SK-N-SH (cell line): ENCODE measurements around the gene PPIL4.

ENCODE experiments used
- CTCF ChIP-seq: fragments of 200-600 bp; sonication (generic); IDR thresholded peaks from 2 replicates; pipeline ENCODE4 v1.6.1; 2017; ENCODE audit warnings: antibody characterized with exemption, mild to moderate bottlenecking, moderate library complexity
- REST ChIP-seq: IDR thresholded peaks from 2 replicates; pipeline ENCODE4 v1.6.1; 2012; ENCODE audit warnings: mild to moderate bottlenecking, low read depth, low read length, moderate library complexity

- no peak for TF ChIP-seq REST
- no peak; the same call in 1 of the 2 replicates for TF ChIP-seq CTCF
These were observed 537 bp downstream of the PPIL4 start for GRCh38 chr6:149545258-149545753.
